Measurements from ENCODE around the gene SEMA3B. TPM values are rescaled to one million over a fixed set of nuclear protein-coding genes. Genes with fewer than 3 reads are reported as not detected.
A peak's percentile ranks its signal among the peaks of the same experiment; 100 is the strongest.

SEMA3B gene
- total and polyA plus RNA-seq, 2 of the 4 experiments (the other 2 are of a cell fraction) = 4.3 to 29.3 TPM

- no peaks in the 10 kb centered on the region for H3K36me3 ChIP-seq (ENCODE audit: control insufficient read depth, insufficient read depth, low read length)
- in situ Hi-C loops (cut with MboI; ENCODE audit: low sequenced_read_pairs) (no loop called here), dilution Hi-C loops (cut with HindIII; ENCODE audit: low sequenced_read_pairs, unreplicated experiment) (no loop called here), intact Hi-C loops (cut with micrococcal nuclease) (no loop called here)
- H3K14ac ChIP-seq (replicated peaks; ENCODE audit: low read depth, low read length) = peak within 1 kb of the TSS; percentile 56
- peak within 1 kb of the TSS; percentile 41 for H3K56ac ChIP-seq (ENCODE audit: extremely low read depth, insufficient read depth, low read length)
- H4K8ac ChIP-seq (ENCODE audit: low read depth in 2 of 2, low read length in 2 of 2) = peak within 1 kb of the TSS; percentile 80 to 88
- H3K4me2 ChIP-seq (ENCODE audit: low read depth, low read length) = peak within 1 kb of the TSS; percentile 92
- H2AK5ac ChIP-seq (ENCODE audit: low read depth, low read length) = peak within 1 kb of the TSS; percentile 91
- 0% methylated on average over 38 of the region's 61 CpGs; no CpG with 5 or more reads in 1 of the 2 experiments for WGBS, 2 experiments (ENCODE audit: extremely low coverage in 2 of 2, insufficient read length in 1 of 2)
- peak within 1 kb of the TSS; percentile 95 for H2AFZ ChIP-seq (replicated peaks; ENCODE audit: low read length, poor library complexity)
- H3K18ac ChIP-seq (ENCODE audit: low read depth, low read length) = peak within 1 kb of the TSS; percentile 50
- H3K23ac ChIP-seq (ENCODE audit: low read depth, low read length) = peak within 1 kb of the TSS; percentile 73
- H4K5ac ChIP-seq (ENCODE audit: low read depth, low read length) = peak within 1 kb of the TSS; percentile 78
- H3K4ac ChIP-seq (ENCODE audit: low read depth, low read length) = peak within 1 kb of the TSS; percentile 86
- peaks cover 13 to 28% of the 10 kb centered on the region in 2 experiments; a peak in 3 of 4 replicates for H3K79me1 ChIP-seq (ENCODE audit: low read depth in 1 of 2, low read length in 2 of 2)
- peak within 1 kb of the TSS; percentile 85 for H3K4me3 ChIP-seq (ENCODE audit: insufficient read depth, low read depth, low read length)
- no peaks in the 10 kb centered on the region for H4K20me1 ChIP-seq (ENCODE audit: insufficient read depth, low read length)
- ChIA-PET CTCF (interaction anchor here (1.9 kb wide), 1 partner anchor 25 kb away, joined by 4 read pairs; no protein-coding TSS in a partner anchor), POLR2A (ENCODE audit: unreplicated experiment) (interaction anchor here (0.7 kb wide), 1 partner anchor 17 kb away, joined by 15 read pairs; no protein-coding TSS in a partner anchor)
- H3K27ac ChIP-seq (ENCODE audit: insufficient read depth, low read length) = peak within 1 kb of the TSS; percentile 82
- no TSS peak for BruUV-seq (replicated peaks)
- H3K4me1 ChIP-seq (ENCODE audit: control insufficient read depth, insufficient read depth, low read length) = peaks cover 13% of the 10 kb centered on the region
- peak within 1 kb of the TSS; percentile 74 for H2BK5ac ChIP-seq (ENCODE audit: low read depth, low read length, poor library complexity, severe bottlenecking)
- peak within 1 kb of the TSS; percentile 18; the same call in 1 of the 3 replicates for H2BK15ac ChIP-seq (ENCODE audit: low read depth, low read length)
- ATAC-seq (ENCODE audit: low read depth) = peak; percentile 96
- no peaks in the 10 kb centered on the region for H3K9me3 ChIP-seq (ENCODE audit: control insufficient read depth, insufficient read depth, low read length)
- H3K9me1 ChIP-seq (ENCODE audit: insufficient read depth, low read length) = peaks cover 17% of the 10 kb centered on the region
- H4K91ac ChIP-seq (ENCODE audit: insufficient read depth, low read depth, low read length) = peak within 1 kb of the TSS; percentile 60
- H2BK120ac ChIP-seq (ENCODE audit: low read depth, low read length) = peak within 1 kb of the TSS; percentile 65; the same call in 1 of the 2 replicates
- peak within 1 kb of the TSS; percentile 83 for H3K9ac ChIP-seq (ENCODE audit: low read depth, low read length)
- peak within 1 kb of the TSS; percentile 15; the same call in 1 of the 2 replicates for H2BK20ac ChIP-seq (ENCODE audit: low read depth, low read length)
- DNase-seq = peak; percentile 99
- H2AK9ac ChIP-seq (replicated peaks; ENCODE audit: low read depth, low read length, poor library complexity) = peak within 1 kb of the TSS; percentile 90
- no peaks in the 10 kb centered on the region for H3K27me3 ChIP-seq (ENCODE audit: control insufficient read depth, insufficient read depth, low read length)
- TF ChIP-seq RFX5 (IDR thresholded peaks at IDR 0.05; ENCODE audit: low read depth, low read length) (no peak), BHLHE40 (IDR thresholded peaks at IDR 0.05; ENCODE audit: low read depth, low read length) (peak; percentile 52), FOS (IDR thresholded peaks at IDR 0.05; ENCODE audit: low read depth, low read length) (no peak), CEBPB (IDR thresholded peaks at IDR 0.05; ENCODE audit: low read depth, low read length) (peak; percentile 71), RCOR1 (IDR thresholded peaks at IDR 0.05; ENCODE audit: insufficient replicate concordance, low read length) (no peak), NFE2L2 (IDR thresholded peaks at IDR 0.05; ENCODE audit: low read depth, low read length) (no peak), SMC3 (IDR thresholded peaks at IDR 0.05; ENCODE audit: low read depth, low read length) (no peak), RAD21 (IDR thresholded peaks at IDR 0.05; ENCODE audit: low read length) (no peak), ELK1 (IDR thresholded peaks at IDR 0.05; ENCODE audit: borderline replicate concordance, low read depth, low read length) (no peak), CTCF (conservative IDR thresholded peaks at IDR 0.05; ENCODE audit: low read depth, low read length) (peak; percentile 31; the same call in 1 of the 2 replicates), MAZ (IDR thresholded peaks at IDR 0.05; ENCODE audit: borderline replicate concordance, low read depth, low read length) (peak; percentile 64; the same call in 1 of the 2 replicates), CHD1 (IDR thresholded peaks at IDR 0.05; ENCODE audit: low read depth, low read length) (0 out of 2 replicates have a peak, but pooled peaks have one; percentile 11), POLR2A (IDR thresholded peaks at IDR 0.05; ENCODE audit: low read depth, low read length) (peak; percentile 92)
Observed at GRCh38 chr3:50298836-50299637, 30.1 kb downstream of the SEMA3B start, which contains the start of the genes HYAL3 and NAA80. HYAL3 (minus strand) TSS chr3:50299405; CDS start chr3:50295602, 3,803 bp downstream. NAA80 (minus strand) TSS chr3:50299405; CDS start chr3:50297463, 1,942 bp downstream.
